KMS-11 (cell line): ENCODE measurements around the gene RAPGEF5.

ENCODE experiments used
- H2AFZ ChIP-seq: fragments of 200-600 bp; sonication (generic); 2 replicates; pipeline ENCODE4 v1.6.1; 2016; ENCODE audit warnings: antibody characterized with exemption, mixed run types, low read depth
- H3K27ac ChIP-seq: fragments of 200-600 bp; sonication (generic); 2 replicates; pipeline ENCODE4 v1.6.1; 2016; ENCODE audit warnings: mild to moderate bottlenecking, mixed run types
- H3K27me3 ChIP-seq: fragments of 200-600 bp; sonication (generic); 2 replicates; pipeline ENCODE4 v1.6.1; 2017; ENCODE audit warnings: mild to moderate bottlenecking, low read depth, mixed run types, moderate library complexity; ENCODE audit not compliant: insufficient read depth
- H3K36me3 ChIP-seq: fragments of 200-600 bp; sonication (generic); 2 replicates; pipeline ENCODE4 v1.6.1; 2017; ENCODE audit warnings: mild to moderate bottlenecking, mixed run types; ENCODE audit not compliant: insufficient read depth
- H3K4me1 ChIP-seq: fragments of 200-600 bp; sonication (generic); 2 replicates; pipeline ENCODE4 v1.6.1; 2016; ENCODE audit warnings: mild to moderate bottlenecking, low read depth, mixed run types; ENCODE audit not compliant: poor library complexity, severe bottlenecking
- H3K4me2 ChIP-seq: fragments of 200-600 bp; sonication (generic); 2 replicates; pipeline ENCODE4 v1.7.0; 2016; ENCODE audit warnings: mild to moderate bottlenecking, mixed run types
- H3K4me3 ChIP-seq: fragments of 200-600 bp; sonication (generic); IDR thresholded peaks from 2 replicates; pipeline ENCODE4 v1.6.1; 2017; ENCODE audit warnings: low read depth, low read length, mixed read lengths; ENCODE audit not compliant: insufficient read depth
- H3K79me2 ChIP-seq: fragments of 200-600 bp; sonication (generic); 2 replicates; pipeline ENCODE4 v1.6.1; 2016; ENCODE audit warnings: low read depth, mixed run types; ENCODE audit not compliant: insufficient read depth
- H3K9ac ChIP-seq: fragments of 200-600 bp; sonication (generic); 2 replicates; pipeline ENCODE4 v1.6.1; 2016; ENCODE audit warnings: mild to moderate bottlenecking, mixed run types
- H4K20me1 ChIP-seq: fragments of 200-600 bp; sonication (generic); 2 replicates; pipeline ENCODE4 v1.6.1; 2016; ENCODE audit warnings: mild to moderate bottlenecking, mixed run types; ENCODE audit not compliant: insufficient read depth
- CTCF ChIP-seq: fragments of 200-600 bp; sonication (generic); conservative IDR thresholded peaks from 2 replicates; pipeline ENCODE4 v1.6.1; 2017; ENCODE audit warnings: low read depth, mild to moderate bottlenecking, antibody characterized with exemption, low read length, moderate library complexity, mixed read lengths

Gene RAPGEF5

GRCh38 chr7:22179442-22179879 is 177.5 kb downstream of the RAPGEF5 start:
- Histone ChIP-seq H3K4me1 (no peaks in the 10 kb centered on the region), H4K20me1 (no peaks in the 10 kb centered on the region), H3K36me3 (no peaks in the 10 kb centered on the region), H3K9ac (no peak overlapping the region), H3K79me2 (no peaks in the 10 kb centered on the region), H3K4me3 (no peak overlapping the region), H3K27me3 (no peaks in the 10 kb centered on the region), H3K27ac (no peak overlapping the region), H3K4me2 (no peak overlapping the region), H2AFZ (no peak overlapping the region)
- no peak for TF ChIP-seq CTCF

GRCh38 chr7:22178735-22179134 is 178.2 kb downstream of the RAPGEF5 start:
- no peak for TF ChIP-seq CTCF
- no peak overlapping the region for H3K9ac ChIP-seq
- H3K36me3 ChIP-seq: no peaks in the 10 kb centered on the region
- no peaks in the 10 kb centered on the region for H3K4me1 ChIP-seq
- no peaks in the 10 kb centered on the region for H3K27me3 ChIP-seq
- no peak overlapping the region for H3K4me3 ChIP-seq
- no peaks in the 10 kb centered on the region for H4K20me1 ChIP-seq
- H3K4me2 ChIP-seq: no peak overlapping the region
- no peak overlapping the region for H3K27ac ChIP-seq
- H2AFZ ChIP-seq: no peak overlapping the region
- H3K79me2 ChIP-seq: no peaks in the 10 kb centered on the region

GRCh38 chr7:22176791-22177412 is 180.1 kb downstream of the RAPGEF5 start:
- Histone ChIP-seq H3K79me2 (no peaks in the 10 kb centered on the region), H2AFZ (no peak overlapping the region), H3K36me3 (no peaks in the 10 kb centered on the region), H4K20me1 (no peaks in the 10 kb centered on the region), H3K9ac (no peak overlapping the region), H3K4me1 (no peaks in the 10 kb centered on the region), H3K4me2 (no peak overlapping the region), H3K27ac (no peak overlapping the region), H3K4me3 (no peak overlapping the region), H3K27me3 (no peaks in the 10 kb centered on the region)
- no peak for TF ChIP-seq CTCF

GRCh38 chr7:22174574-22174953 is 182.4 kb downstream of the RAPGEF5 start:
- Histone ChIP-seq H3K27ac (no peak overlapping the region), H3K9ac (no peak overlapping the region), H3K36me3 (no peaks in the 10 kb centered on the region), H3K4me3 (no peak overlapping the region), H3K4me1 (no peaks in the 10 kb centered on the region), H3K4me2 (no peak overlapping the region), H4K20me1 (no peaks in the 10 kb centered on the region), H2AFZ (no peak overlapping the region), H3K27me3 (no peaks in the 10 kb centered on the region), H3K79me2 (no peaks in the 10 kb centered on the region)
- no peak for TF ChIP-seq CTCF
